Hematopoietic multipotent progenitor cell treated with erythropoietin and hydrocortisone succinate and interleukin-3 and kit ligand, for 15 days (in vitro differentiated cells): ENCODE results near the gene COP1.

Source experiments
- DNase-seq: peaks from one replicate; pipeline ENCODE4 v3.0.0-alpha.2; 2015; ENCODE audit warnings: low spot score

Gene COP1

GRCh38 chr1:175963740-175964139, 243.3 kb downstream of the COP1 start:
- no peak for DNase-seq

GRCh38 chr1:175960169-175960568, 246.9 kb downstream of the COP1 start:
- no peak for DNase-seq

- no peak for DNase-seq
These were observed 255.5 kb downstream of the COP1 start for GRCh38 chr1:175951627-175952026.

GRCh38 chr1:175947771-175948170, 259.3 kb downstream of the COP1 start:
- no peak for DNase-seq

- DNase-seq: no peak
These were observed 262.5 kb downstream of the COP1 start for GRCh38 chr1:175944591-175944990.

GRCh38 chr1:175941164-175941563, 265.9 kb downstream of the COP1 start:
- DNase-seq: no peak

- no peak for DNase-seq
These were observed 270.4 kb downstream of the COP1 start for GRCh38 chr1:175936736-175937135.

GRCh38 chr1:175935566-175936115, 271.4 kb downstream of the COP1 start:
- DNase-seq: no peak

- no peak for DNase-seq
These were observed 271.9 kb downstream of the COP1 start for GRCh38 chr1:175935166-175935565.

GRCh38 chr1:175933801-175934200, 273.3 kb downstream of the COP1 start:
- DNase-seq: no peak

GRCh38 chr1:175927944-175928343, 279.1 kb downstream of the COP1 start:
- no peak for DNase-seq

- no peak for DNase-seq
These were observed 284.7 kb downstream of the COP1 start for GRCh38 chr1:175922254-175922881.

GRCh38 chr1:175920381-175920780, 286.7 kb downstream of the COP1 start:
- DNase-seq: no peak

- DNase-seq: no peak
These were observed 288.1 kb downstream of the COP1 start for GRCh38 chr1:175919001-175919400.

- no peak for DNase-seq
These were observed 288.7 kb downstream of the COP1 start for GRCh38 chr1:175918364-175918801.

- no peak for DNase-seq
These were observed 293.0 kb downstream of the COP1 start for GRCh38 chr1:175914115-175914514.

GRCh38 chr1:175911138-175911537, 295.9 kb downstream of the COP1 start:
- DNase-seq: no peak

- DNase-seq: no peak
These were observed 300.7 kb downstream of the COP1 start for GRCh38 chr1:175906370-175906769.

- no peak for DNase-seq
These were observed 302.3 kb downstream of the COP1 start for GRCh38 chr1:175904808-175905207.

- no peak for DNase-seq
These were observed 304.8 kb downstream of the COP1 start for GRCh38 chr1:175902281-175902680.

GRCh38 chr1:175901076-175901836, 305.8 kb downstream of the COP1 start:
- no peak for DNase-seq

- DNase-seq: no peak
These were observed 306.9 kb downstream of the COP1 start for GRCh38 chr1:175900171-175900570.

GRCh38 chr1:175895966-175896365, 311.1 kb downstream of the COP1 start:
- no peak for DNase-seq
